T1000 (cell line): ENCODE data around the gene MID1IP1.
A peak's percentile ranks its signal among the peaks of the same experiment; 100 is the strongest.

Experiments used
- DNase-seq: peaks from one replicate; lab custom pipeline; 2025; ENCODE audit warnings: mixed read lengths; lab: John Stamatoyannopoulos, UW

MID1IP1 gene

DNA sequence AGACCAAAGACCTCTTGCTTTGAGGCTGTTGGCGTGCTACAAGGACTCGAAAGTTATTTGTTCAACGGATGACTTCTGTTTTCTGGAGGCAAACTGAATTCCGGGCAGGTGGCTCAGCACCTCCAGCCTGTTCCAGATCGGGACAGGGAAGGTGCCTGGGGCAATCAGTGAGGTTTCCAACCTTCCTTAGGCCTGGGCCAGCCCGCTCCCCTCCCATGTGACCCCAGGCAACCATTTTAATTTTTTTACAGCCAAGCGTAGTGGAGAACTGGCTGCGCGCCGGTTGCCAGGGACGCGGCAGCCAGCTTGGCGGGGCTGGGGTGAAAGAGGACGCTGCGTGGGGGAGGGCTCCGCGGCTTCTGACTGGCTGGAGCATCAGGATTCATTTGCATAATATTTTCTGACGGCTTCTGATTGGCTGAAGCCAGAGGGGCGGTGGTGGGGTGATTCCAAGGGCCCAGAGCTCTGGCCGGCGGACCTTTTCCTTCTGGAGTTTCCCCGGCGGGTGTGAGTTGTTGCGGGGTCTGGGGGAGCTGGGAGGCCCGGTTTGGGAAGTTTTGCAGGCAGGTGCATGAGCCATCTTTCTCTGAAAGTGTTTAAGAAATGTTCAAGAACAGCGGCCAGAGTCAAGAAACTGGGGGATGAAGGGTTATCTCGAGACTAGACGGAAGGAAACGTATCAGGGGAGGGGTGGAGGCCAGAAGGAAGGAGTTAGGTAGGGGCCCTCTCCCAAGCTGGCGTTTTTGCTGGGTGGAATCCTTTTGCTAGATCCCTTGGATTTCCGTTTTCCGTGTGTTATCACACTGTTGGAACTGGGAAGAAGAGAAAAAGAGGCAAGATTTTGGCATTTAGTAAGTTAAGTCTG is at the start of gene MID1IP1:
Gene MID1IP1 (plus strand): TSS at position 479 of the 865 bp plus-strand sequence. CDS start 3,488 bp downstream, outside the sequence.
- DNase-seq, result peak; percentile 75

DNA sequence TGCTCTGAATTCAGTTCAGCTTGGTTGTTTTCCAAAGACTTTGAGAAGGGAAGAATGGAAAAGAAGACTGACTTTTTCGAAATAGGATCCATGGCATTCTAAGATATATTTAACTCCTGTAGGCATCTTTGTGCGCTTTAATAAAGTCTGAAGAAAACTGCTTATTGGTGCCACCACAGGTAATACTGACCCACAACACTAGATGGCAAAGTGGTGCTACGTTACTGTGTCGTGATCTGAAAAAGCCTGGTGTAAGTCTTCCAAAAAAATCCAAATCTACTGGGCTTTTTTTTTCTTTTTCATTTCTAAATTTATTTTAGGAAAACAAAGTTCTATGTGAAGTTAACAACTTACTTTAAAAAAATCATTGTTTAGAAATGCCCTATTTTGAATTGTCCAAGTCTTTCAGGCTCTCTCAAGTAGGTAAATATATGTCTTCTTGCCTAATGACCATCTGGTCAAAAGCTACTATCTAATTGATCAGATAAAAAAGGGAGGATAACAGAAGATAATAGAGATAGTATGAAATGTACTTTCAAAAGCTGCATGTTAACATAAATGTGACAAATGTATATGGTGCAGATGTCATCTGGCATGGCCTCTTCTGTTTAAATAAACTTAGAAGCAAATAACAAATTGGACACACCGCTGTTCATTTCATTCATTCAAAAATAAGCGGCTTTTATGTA is 47.0 kb upstream of the MID1IP1 start:
- no peak for DNase-seq

- no peak for DNase-seq
Measured at GRCh38 chrX:38754818-38755718, 46.2 kb upstream of the MID1IP1 start.

- DNase-seq, result no peak
Measured at GRCh38 chrX:38760883-38761282, 40.4 kb upstream of the MID1IP1 start.

DNA sequence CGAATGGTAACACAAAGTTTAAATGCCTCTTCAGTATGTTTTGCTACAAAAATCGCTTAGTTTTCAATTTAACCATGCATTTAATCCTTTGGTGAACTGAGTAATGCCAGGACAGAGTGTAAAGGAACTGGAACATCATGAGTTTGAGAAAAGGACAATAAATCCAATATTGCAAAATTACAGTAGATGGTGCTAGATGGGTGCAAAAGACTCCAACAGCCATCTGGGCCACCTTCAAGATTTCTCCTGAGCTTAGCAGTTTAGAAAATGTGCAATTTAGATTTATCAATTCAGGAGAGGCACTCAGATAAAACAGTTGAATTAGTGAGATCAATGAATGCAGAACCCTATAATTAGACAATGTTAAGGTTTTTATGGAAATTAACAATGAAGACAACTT is 33.2 kb upstream of the MID1IP1 start:
- DNase-seq, result no peak

DNA sequence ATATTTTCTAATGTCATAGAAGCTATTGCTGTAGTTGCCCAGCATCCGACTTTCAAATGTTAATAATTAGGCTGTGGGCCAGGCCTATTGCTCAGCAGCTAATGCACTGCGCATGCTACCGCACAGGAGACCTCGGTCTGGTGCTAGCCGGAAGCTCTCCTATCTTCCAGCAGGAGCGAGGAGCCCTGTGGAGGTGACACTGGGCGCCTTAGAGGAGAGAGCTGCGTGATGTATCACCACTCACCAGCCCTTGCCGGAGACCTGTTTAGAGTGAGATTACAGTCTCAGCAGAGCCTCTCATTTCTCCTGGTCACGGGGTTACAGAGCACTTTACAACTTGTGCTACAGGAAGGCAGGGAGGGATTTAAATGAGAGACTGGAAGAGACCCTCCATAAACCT is 31.1 kb upstream of the MID1IP1 start:
- DNase-seq, result no peak

- no peak for DNase-seq
Measured at GRCh38 chrX:38774249-38774648, 27.0 kb upstream of the MID1IP1 start.

GRCh38 chrX:38796946-38797345 is 4.3 kb upstream of the MID1IP1 start:
- DNase-seq, result no peak

GRCh38 chrX:38798956-38799355 is 2.3 kb upstream of the MID1IP1 start:
- DNase-seq, result no peak

DNA sequence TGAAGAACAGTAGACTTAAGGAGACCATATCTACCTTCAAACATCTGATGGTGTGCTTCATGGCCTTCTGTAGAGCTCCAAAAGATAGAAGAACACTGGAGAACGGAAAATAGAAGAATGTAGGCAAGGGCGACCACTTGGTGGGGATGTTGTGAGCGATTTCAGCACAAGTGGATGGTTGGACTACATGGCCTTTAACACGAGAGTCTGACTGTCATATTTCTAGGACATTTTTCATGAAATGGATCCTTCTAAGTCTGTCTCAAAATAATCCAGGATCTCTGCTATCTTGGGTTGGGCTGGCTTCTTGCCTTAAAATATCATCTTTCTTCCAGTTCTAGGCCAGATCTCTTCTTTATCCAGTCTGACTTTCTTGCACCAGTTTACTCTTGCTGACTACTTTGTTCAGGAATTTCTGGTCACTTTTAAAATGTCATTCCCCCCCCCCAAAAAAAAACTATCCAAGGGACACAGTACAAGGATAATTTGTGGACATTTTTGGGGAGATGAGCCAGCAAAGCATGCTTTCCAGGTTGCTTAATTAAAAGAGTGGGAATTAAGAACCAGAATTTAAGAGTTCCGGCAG is 1.2 kb upstream of the MID1IP1 start:
- DNase-seq, result no peak

DNA sequence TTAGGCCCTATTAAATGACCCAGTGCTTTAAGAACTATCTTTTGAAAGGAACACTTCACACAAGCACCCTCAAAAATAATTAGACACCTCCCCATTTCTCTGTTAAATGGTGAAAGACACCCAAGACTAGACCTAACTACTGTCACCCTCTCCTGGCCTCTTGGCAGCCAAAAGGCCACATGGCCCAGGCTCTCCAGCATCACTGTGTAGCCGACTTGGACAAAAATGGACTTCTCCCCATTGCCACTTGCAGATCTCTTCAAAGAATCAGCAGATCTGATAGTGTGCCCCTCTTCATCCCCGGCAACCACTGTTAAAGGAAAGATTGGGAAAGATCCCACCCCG is 2.0 kb downstream of the MID1IP1 start:
- DNase-seq, result no peak

DNA sequence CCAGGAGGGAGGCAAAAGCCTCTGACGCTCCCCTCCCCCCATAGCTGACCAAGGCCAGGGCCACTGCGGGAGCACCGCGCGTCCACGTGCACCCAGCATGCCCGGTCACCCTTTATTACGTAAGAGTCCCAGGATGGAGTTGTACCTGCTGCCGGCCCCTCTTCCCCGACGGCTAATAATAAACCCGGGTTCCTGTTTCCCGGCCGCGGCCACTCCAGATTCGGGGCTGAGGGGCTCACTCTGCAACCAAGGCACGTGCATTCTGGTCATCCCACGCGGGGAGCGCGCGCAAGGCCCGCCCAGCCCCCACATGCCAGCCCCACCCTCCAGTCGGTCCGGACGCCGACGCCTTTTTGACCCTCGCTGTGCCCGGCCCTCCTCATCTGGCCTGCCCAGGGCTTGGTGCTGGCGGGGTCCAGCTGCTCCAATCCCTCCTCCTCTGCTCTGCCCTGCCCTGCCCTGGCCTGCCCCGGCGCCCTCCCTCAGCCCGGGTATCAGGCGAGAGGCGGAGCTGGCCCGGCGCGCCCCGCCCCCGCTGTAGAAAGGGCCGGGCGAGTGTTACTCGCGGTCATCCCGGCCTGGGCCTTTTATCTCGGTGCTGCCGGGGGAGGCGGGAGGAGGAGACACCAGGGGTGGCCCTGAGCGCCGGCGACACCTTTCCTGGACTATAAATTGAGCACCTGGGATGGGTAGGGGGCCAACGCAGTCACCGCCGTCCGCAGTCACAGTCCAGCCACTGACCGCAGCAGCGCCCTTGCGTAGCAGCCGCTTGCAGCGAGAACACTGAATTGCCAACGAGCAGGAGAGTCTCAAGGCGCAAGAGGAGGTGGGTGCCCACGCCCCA is 2.6 kb downstream of the MID1IP1 start:
- peak; percentile 22 for DNase-seq

GRCh38 chrX:38804432-38804681 is 3.1 kb downstream of the MID1IP1 start:
- no peak for DNase-seq

GRCh38 chrX:38804682-38805431 is 3.6 kb downstream of the MID1IP1 start:
- DNase-seq, result no peak

DNA sequence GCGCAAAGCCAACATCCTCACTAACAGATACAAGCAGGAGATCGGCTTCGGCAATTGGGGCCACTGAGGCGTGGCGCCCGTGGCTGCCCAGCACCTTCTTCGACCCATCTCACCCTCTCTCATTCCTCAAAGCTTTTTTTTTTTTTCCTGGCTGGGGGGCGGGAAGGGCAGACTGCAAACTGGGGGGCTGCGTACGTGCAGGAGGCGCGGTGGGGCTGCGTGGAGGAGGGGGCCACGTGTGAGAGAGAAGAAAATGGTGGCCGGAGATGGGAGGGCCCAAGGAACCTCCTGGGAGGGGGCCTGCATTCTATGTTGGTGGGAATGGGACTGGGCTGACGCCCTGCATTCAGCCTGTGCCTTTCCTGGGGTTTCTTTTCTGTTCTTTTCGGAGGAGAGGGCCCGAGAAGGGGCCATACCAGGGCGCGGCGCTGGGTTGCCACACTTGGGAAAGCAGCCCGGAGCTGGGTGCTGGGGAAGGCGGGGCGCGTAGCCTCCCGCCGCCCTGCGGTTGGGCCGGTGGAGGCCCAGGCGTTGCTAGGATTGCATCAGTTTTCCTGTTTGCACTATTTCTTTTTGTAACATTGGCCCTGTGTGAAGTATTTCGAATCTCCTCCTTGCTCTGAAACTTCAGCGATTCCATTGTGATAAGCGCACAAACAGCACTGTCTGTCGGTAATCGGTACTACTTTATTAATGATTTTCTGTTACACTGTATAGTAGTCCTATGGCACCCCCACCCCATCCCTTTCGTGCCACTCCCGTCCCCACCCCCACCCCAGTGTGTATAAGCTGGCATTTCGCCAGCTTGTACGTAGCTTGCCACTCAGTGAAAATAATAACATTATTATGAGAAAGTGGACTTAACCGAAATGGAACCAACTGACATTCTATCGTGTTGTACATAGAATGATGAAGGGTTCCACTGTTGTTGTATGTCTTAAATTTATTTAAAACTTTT is 4.5 kb downstream of the MID1IP1 start:
- DNase-seq, result peak; percentile 18

DNA sequence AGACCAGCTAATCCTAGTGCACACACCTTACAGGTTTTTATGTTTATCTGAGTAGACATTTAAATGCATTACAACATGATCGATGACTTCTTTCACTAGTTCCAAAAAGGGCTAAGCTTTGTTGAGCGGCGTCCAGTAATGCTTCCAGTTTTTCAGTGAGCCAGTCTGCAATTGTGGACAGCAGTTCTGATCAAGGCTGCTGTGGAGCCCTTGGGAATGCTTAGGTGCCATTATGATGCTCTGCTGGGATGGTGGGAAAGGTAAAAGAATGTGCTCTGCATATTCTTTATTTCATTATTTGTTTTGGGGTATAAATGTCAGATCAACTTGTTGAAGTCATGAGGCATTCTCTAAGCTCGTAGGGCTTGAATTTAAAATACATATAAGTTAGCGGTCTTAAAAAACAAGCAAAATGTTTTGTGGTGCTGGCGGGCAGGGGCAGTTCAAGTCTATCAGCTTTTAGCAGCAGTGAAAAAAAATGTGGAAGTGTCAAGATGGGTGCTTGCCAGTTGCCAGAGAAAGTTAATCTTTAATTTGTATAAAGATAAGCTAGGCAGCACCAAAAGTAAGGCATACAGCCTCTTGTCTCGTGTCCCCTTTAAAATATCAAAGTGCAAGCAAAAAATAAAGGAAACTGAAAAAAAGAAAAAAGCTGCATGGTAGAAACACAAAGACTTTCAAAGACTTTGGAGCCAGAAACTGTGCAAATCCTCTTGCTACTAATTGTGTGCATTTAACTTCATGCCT is 5.8 kb downstream of the MID1IP1 start:
- no peak for DNase-seq

DNA sequence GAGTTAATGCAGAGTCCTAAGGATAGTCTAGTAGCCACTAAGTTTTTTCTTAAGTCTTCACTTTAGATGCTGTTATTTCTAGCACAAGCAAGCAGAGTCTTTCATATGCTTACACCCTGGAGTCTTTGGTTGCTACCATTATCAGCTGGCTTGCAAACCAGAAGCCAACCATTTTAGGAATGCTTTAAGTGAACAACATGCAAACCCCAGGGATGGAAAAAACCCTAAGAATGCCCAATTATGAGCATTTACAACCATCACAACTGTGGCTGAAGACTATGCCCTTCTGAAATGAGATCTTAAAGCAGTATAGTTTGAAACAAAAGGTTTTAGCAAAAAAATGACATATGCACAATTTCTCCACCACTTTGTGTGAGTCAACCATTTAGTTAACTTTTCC is 6.6 kb downstream of the MID1IP1 start:
- no peak for DNase-seq

DNA sequence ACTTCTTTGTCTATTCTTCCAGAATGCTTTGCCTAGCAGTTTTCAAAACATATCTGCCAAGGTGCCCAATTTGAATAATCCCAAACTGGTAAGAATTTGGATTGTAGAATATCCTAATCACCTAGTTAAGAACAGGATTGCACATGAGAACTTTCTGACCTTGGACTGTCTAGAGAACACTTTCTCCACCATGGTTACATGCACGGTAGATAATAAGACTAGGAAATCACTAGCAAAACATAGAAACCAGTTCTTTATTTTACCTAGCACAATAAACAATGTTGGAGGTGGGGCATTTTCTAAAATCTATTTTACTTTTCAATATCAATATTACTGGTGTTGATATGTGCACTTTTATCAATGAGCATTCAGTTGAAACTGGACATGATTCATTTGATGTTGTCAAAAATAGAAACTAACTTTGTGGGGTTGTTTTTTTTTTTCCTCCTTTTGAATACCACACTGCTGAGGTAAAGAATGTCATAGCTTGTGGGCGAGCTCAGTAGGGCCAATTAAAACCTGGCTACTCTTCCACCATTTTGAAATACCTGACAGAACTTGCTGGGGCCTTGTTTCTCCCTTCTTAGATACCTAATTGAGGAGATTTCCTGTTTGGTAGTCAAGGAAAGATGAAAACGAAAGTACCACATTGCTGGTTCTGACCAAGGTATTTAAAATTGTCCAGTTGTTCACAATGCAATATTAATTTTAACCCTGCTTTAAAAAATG is 10.4 kb downstream of the MID1IP1 start:
- DNase-seq, result no peak
